Gastroesophageal sphincter (tissue), 4 donors: ENCODE measurements around the gene ATP5F1D. TPM values are rescaled to one million over a fixed set of nuclear protein-coding genes. Genes with fewer than 3 reads are reported as not detected.
A peak's percentile ranks its signal among the peaks of the same experiment; 100 is the strongest.

ENCODE experiments used
- ATAC-seq: fragments of 150-250 bp; one replicate; pipeline ENCODE4 v1.9.1; 2016; ENCODE audit warnings: mild to moderate bottlenecking, moderate library complexity
- H3K27ac ChIP-seq, 4 donors: fragments of 200-600 bp; sonication (generic) in 3 of 4; 1 replicate in 3 of 4; 2 replicates in 1 of 4; pipeline ENCODE4 v1.5.1; 2016 to 2019
- H3K27me3 ChIP-seq: fragments of 200-600 bp; sonication (generic); one replicate; pipeline ENCODE4 v1.5.1; 2019
- H3K36me3 ChIP-seq, 2 donors: fragments of 200-600 bp; sonication (generic); one replicate each; pipeline ENCODE4 v1.5.1; 2019; ENCODE audit warnings: control low read depth in 1 of 2
- H3K4me1 ChIP-seq, 3 donors: fragments of 200-600 bp; sonication (generic); 1 replicate in 2 of 3; 2 replicates in 1 of 3; pipeline ENCODE4 v1.5.1; 2016 to 2019; ENCODE audit warnings: control low read depth in 2 of 3
- H3K4me3 ChIP-seq, 2 donors: fragments of 200-600 bp; sonication (generic); one replicate each; pipeline ENCODE4 v1.5.1; 2019; ENCODE audit warnings: mild to moderate bottlenecking in 1 of 2, moderate library complexity in 1 of 2
- H3K9me3 ChIP-seq, 3 donors: fragments of 200-600 bp; sonication (generic); one replicate each; pipeline ENCODE4 v1.5.1; 2017 to 2019; ENCODE audit warnings: control low read depth in 2 of 3
- CTCF ChIP-seq, 4 experiments: fragments of 200-600 bp in 2 of 4; fragments of 450-650 bp in 2 of 4; sonication (generic) in 1 of 4; IDR thresholded peaks; one replicate each; pipeline ENCODE4 v1.5.1; 2017 to 2019; ENCODE audit warnings: antibody characterized with exemption in 4 of 4, mild to moderate bottlenecking in 2 of 4, moderate library complexity in 2 of 4
- EP300 ChIP-seq: sonication (generic); formaldehyde crosslinking; IDR thresholded peaks from one replicate; pipeline ENCODE4 v1.6.1; 2017; ENCODE audit warnings: antibody characterized with exemption, mild to moderate bottlenecking
- POLR2A ChIP-seq, 2 donors: fragments of 450-650 bp; IDR thresholded peaks; one replicate each; pipeline ENCODE4 v1.6.1; 2017; ENCODE audit warnings: antibody characterized with exemption in 2 of 2, mild to moderate bottlenecking in 2 of 2, moderate library complexity in 1 of 2
- POLR2AphosphoS5 ChIP-seq: sonication (generic); formaldehyde crosslinking; IDR thresholded peaks from one replicate; pipeline ENCODE4 v1.6.1; 2017; ENCODE audit warnings: antibody characterized with exemption
- WGBS, 2 donors: methylation state at CpG; one replicate each; pipeline ENCODE4 v1.1.5; 2018; ENCODE audit warnings: low coverage in 1 of 2; 5-methylcytosine and 5-hydroxymethylcytosine counted together
- total RNA-seq, 4 donors: library from RNA; depleted of rRNA; stranded (reverse); fragments of >200 nt; gene quantifications; one replicate each; pipeline ENCODE4 v1.1.0, GENCODE V29; 2016

ATP5F1D gene
- total RNA-seq, 4 donors from 2014 or later = 62.3 to 116 (median 84.1) TPM

- H3K4me3 ChIP-seq = peak overlapping the region in 1 of 2 donors; percentile 96
- peaks cover 0 to 27% of the 10 kb centered on the region in 2 donors for H3K36me3 ChIP-seq
- no peak for ATAC-seq
- peak overlapping the region; percentile 39 to 100 (median 99) for H3K27ac ChIP-seq
- no peaks in the 10 kb centered on the region for H3K27me3 ChIP-seq
- H3K9me3 ChIP-seq = no peaks in the 10 kb centered on the region
- TF ChIP-seq POLR2AphosphoS5 = no peak
- no peak for TF ChIP-seq EP300
- no peak for TF ChIP-seq POLR2A (IDR thresholded peaks at IDR 0.05)
- TF ChIP-seq CTCF (IDR thresholded peaks at IDR 0.05) = no peak
- H3K4me1 ChIP-seq = peaks cover 0 to 85% (median 69%) of the 10 kb centered on the region in 3 donors
- 27 to 54% methylated on average over 4 to 13 of the region's 40 CpGs for WGBS, 2 donors
Measured at GRCh38 chr19:1268226-1269064, 26.9 kb downstream of the ATP5F1D start.

DNA sequence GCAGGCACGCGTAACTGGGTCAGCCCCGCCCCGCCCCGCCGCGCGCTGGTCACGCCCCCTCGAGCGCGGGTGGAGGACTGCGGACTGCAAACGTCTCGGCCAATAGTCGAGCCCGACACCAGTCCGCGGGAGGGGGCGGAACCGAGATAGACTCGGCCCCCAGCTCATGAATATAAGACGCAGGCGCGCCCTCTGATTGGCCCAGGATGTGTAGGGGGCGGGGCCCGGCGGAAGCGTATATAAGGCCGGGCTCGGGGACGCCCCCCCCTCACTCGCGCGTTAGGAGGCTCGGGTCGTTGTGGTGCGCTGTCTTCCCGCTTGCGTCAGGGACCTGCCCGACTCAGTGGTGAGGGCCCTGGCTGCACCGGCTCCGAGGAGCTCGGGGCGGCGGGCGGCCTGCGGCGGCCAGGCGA, 27.5 kb downstream of the ATP5F1D start, which contains the start of gene CIRBP:
CIRBP (plus strand) TSS at position 268 of the 413 bp plus-strand sequence. CDS start 1,602 bp downstream, outside the sequence.
- peaks cover 0 to 33% of the 10 kb centered on the region in 2 donors for H3K36me3 ChIP-seq
- peak; percentile 88 for ATAC-seq
- peak within 1 kb of the TSS; percentile 55 to 96 for H3K4me3 ChIP-seq
- TF ChIP-seq POLR2A (IDR thresholded peaks at IDR 0.05) (peak; percentile 100), POLR2AphosphoS5 (peak; percentile 100), EP300 (no peak), CTCF (IDR thresholded peaks at IDR 0.05) (peak in 2 of 4 experiments; percentile 14 to 22)
- no peaks in the 10 kb centered on the region for H3K9me3 ChIP-seq
- peaks cover 0 to 89% (median 75%) of the 10 kb centered on the region in 3 donors for H3K4me1 ChIP-seq
- H3K27ac ChIP-seq = peak within 1 kb of the TSS; percentile 77 to 100 (median 99)
- WGBS, 2 donors = no CpG with 5 or more reads among the region's 50 CpGs
- H3K27me3 ChIP-seq = no peaks in the 10 kb centered on the region

DNA sequence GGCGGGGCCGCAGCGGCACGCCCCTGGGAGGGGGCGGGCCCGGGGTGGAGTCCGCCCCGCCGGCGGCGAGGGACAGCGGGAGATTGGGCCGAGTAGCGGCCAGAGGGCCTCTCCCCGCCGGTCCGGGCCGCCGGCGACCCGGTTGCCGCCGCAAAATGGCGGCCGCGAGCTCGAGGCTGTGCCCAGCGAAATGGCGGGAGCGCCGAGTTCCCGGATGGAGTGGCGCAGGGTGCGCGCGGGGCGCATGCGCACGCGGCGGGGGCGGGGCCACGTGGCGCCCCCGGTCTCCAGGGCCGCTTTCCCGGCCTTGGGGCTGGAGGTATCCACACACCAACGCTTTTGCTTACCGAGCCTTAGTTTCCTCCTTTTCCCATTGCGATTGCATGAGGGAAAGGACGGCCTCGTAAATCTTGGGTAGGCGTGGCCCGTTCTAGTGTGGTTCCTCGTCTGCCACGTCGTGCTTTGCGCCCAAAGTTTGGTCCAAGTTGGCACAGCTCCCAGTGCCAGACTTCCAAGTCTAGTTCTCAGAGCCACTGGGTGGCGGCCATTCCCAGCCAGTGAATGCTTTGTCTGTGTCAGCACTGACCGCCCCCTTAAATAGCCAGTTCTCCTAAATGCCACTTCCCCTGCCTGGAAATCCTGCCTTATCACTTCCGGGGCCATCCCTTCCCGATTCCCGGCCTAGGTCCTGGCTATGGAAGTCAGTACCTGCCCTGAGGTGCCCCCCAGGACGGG, 28.1 kb downstream of the ATP5F1D start:
- Histone ChIP-seq H3K9me3 (no peaks in the 10 kb centered on the region), H3K4me3 (peak overlapping the region; percentile 55 to 96), H3K27ac (peak overlapping the region; percentile 77 to 100 (median 99)), H3K36me3 (peaks cover 0 to 39% of the 10 kb centered on the region in 2 donors), H3K4me1 (peaks cover 1 to 94% (median 81%) of the 10 kb centered on the region in 3 donors), H3K27me3 (no peaks in the 10 kb centered on the region)
- TF ChIP-seq EP300 = no peak
- peak in 1 of 2 donors; percentile 49 for TF ChIP-seq POLR2A (IDR thresholded peaks at IDR 0.05)
- no peak for TF ChIP-seq CTCF (IDR thresholded peaks at IDR 0.05)
- peak; percentile 88 for TF ChIP-seq POLR2AphosphoS5
- WGBS, 2 donors = 0% methylated on average over 12 of the region's 64 CpGs; no CpG with 5 or more reads in 1 of the 2 donors
- ATAC-seq = peak; percentile 62

DNA sequence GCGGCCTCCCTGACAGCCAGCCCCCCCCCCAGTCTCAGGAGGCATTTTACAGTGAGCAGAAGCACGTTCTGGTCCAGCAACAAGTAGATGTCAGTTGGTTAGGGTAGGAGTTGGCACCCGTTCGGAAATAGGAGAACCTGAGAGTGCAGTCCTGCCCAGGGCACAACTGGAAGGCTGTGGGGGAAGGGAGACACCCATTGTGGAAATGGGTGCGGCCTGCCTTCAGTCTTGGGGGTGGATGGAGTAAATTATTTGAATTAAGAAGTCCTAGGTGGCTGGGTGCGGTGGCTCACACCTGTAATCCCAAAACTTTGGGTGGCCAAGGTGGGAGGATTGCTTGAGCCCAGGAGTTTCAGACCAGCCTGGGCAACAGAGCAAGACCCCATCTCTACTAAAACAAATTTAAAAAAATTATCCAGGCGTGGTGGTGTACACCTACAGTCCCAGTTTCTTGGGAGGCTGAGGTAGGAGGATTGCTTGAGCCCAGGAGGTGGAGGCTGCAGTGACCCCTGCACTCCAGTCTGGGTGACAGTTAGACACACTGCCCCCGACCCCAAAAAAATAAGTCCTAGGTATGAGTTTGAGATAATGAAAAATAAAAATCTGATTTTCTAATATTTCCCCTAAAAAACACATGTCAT, 28.8 kb downstream of the ATP5F1D start:
- no peak for ATAC-seq
- WGBS, 2 donors = 29 to 32% methylated on average over 3 to 5 of the region's 8 CpGs
- no peak for TF ChIP-seq EP300
- TF ChIP-seq POLR2AphosphoS5 = no peak
- no peak for TF ChIP-seq CTCF (IDR thresholded peaks at IDR 0.05)
- TF ChIP-seq POLR2A (IDR thresholded peaks at IDR 0.05) = no peak

More for the DNA sequence above, 28.8 kb downstream of the ATP5F1D start:
- H3K9me3 ChIP-seq = no peaks in the 10 kb centered on the region
- peak overlapping the region; percentile 55 to 96 for H3K4me3 ChIP-seq
- H3K4me1 ChIP-seq = peaks cover 3 to 93% (median 81%) of the 10 kb centered on the region in 3 donors
- no peaks in the 10 kb centered on the region for H3K27me3 ChIP-seq
- H3K36me3 ChIP-seq = peaks cover 0 to 43% of the 10 kb centered on the region in 2 donors
- peak overlapping the region; percentile 77 to 100 (median 99) for H3K27ac ChIP-seq
